Erythroblast (primary cell): ENCODE measurements around the gene FADD.

Experiments
- GATA1 ChIP-seq: IDR thresholded peaks from 2 replicates; pipeline ENCODE4 v1.6.1; 2011; ENCODE audit warnings: low read depth, mild to moderate bottlenecking, control low read depth, low read length, moderate library complexity
- POLR2A ChIP-seq: IDR thresholded peaks from 2 replicates; pipeline ENCODE4 v1.6.1; 2011; ENCODE audit warnings: mild to moderate bottlenecking, low read length

- TF ChIP-seq POLR2A: no peak
- no peak for TF ChIP-seq GATA1
Measured at GRCh38 chr11:70250876-70251658, 48.0 kb downstream of the FADD start.
